Transverse colon (tissue), 4 donors: Measurements from ENCODE around the gene BAZ2B. TPM values are rescaled to one million over a fixed set of nuclear protein-coding genes. Genes with fewer than 3 reads are reported as not detected.
"Not testable (repeated sequence)": the region's sequence is repeated elsewhere in the genome, so short reads cannot be mapped to it uniquely, and the experiment has no call there.

Experiments used
- DNase-seq: peaks from one replicate; pipeline ENCODE4 v3.0.0-alpha.2; 2019
- H3K27ac ChIP-seq, 4 donors: fragments of 200-600 bp; sonication (generic); 2 replicates each; pipeline ENCODE4 v1.5.1; 2016 to 2018; ENCODE audit warnings: inconsistent platforms in 4 of 4
- H3K27me3 ChIP-seq: fragments of 200-600 bp; sonication (generic); 2 replicates; pipeline ENCODE4 v1.5.1; 2017; ENCODE audit warnings: inconsistent platforms
- H3K36me3 ChIP-seq, 4 donors: fragments of 200-600 bp; sonication (generic); 2 replicates each; pipeline ENCODE4 v1.5.1; 2017 to 2019; ENCODE audit warnings: inconsistent platforms in 4 of 4
- H3K4me1 ChIP-seq, 4 donors: fragments of 200-600 bp; sonication (generic); 2 replicates each; pipeline ENCODE4 v1.5.1; 2017 to 2020; ENCODE audit warnings: inconsistent platforms in 4 of 4
- H3K4me3 ChIP-seq, 4 donors: fragments of 200-600 bp; sonication (generic); 1 replicate in 1 of 4; 2 replicates in 3 of 4; pipeline versions ENCODE4 v1.5.1 to v1.6.1; 2017 to 2019; ENCODE audit warnings: inconsistent platforms in 4 of 4
- H3K9me3 ChIP-seq, 2 donors: fragments of 200-600 bp; sonication (generic); 2 replicates each; pipeline ENCODE4 v1.5.1; 2017 to 2019; ENCODE audit warnings: inconsistent platforms in 2 of 2
- CTCF ChIP-seq, 5 experiments: fragments of 200-600 bp in 3 of 5; fragments of 450-650 bp in 2 of 5; sonication (generic) in 3 of 5; IDR thresholded peaks; 1 replicate in 2 of 5; 2 replicates in 3 of 5; pipeline ENCODE4 v1.5.1; 2016 to 2017; ENCODE audit warnings: antibody characterized with exemption in 5 of 5, inconsistent platforms in 3 of 5, mild to moderate bottlenecking in 2 of 5, moderate library complexity in 1 of 5
- EP300 ChIP-seq: sonication (generic); formaldehyde crosslinking; IDR thresholded peaks from one replicate; pipeline ENCODE4 v1.6.1; 2017; ENCODE audit warnings: antibody characterized with exemption, low read depth
- POLR2A ChIP-seq: fragments of 450-650 bp; IDR thresholded peaks from one replicate; pipeline ENCODE4 v1.6.1; 2016; ENCODE audit warnings: antibody characterized with exemption, mild to moderate bottlenecking, moderate library complexity
- POLR2AphosphoS5 ChIP-seq, 3 donors: sonication (generic); formaldehyde crosslinking; IDR thresholded peaks; one replicate each; pipeline ENCODE4 v1.6.1; 2016; ENCODE audit warnings: antibody characterized with exemption in 3 of 3
- WGBS, 2 donors: methylation state at CpG; one replicate each; pipeline ENCODE4 v1.1.5; 2018; ENCODE audit warnings: low coverage in 1 of 2; 5-methylcytosine and 5-hydroxymethylcytosine counted together
- in situ Hi-C, 4 donors: fragments of 200-750 bp; cut with MboI; loops; one replicate each; pipeline versions ENCODE4 v1.15.0 to v1.15.1; 2017; ENCODE audit warnings: low sequenced_read_pairs in 3 of 4, low pct_ligation_motif_present in 1 of 4, low pct_unique_long_range_greater_than_20kb in 1 of 4
- intact Hi-C: fragments of 100-400 bp; cut with DNase I; formaldehyde crosslinking; loops from one replicate; pipeline ENCODE4 v1.15.1; 2023; ENCODE audit warnings: low total_unique reads
- total RNA-seq, 4 donors: library from RNA; depleted of rRNA; stranded (reverse); fragments of >200 nt; gene quantifications; one replicate each; pipeline ENCODE4 v1.1.0, GENCODE V29; 2016

Gene BAZ2B
- total RNA-seq, 4 donors from 2014 or later, result 42.3 to 104 (median 81.3) TPM

GRCh38 chr2:159402790-159403189, 213.6 kb downstream of the BAZ2B start:
- 62 to 63% methylated on average over 2 of the region's 2 CpGs for WGBS, 2 donors

GRCh38 chr2:159402160-159402559, 214.2 kb downstream of the BAZ2B start:
- DNase-seq, H3K27me3 ChIP-seq, in situ Hi-C loops, H3K9me3 ChIP-seq, intact Hi-C loops, H3K4me3 ChIP-seq, H3K4me1 ChIP-seq, H3K27ac ChIP-seq: not testable (repeated sequence)
- peaks cover 0 to 18% (median 0%) of the 10 kb centered on the region in 4 donors for H3K36me3 ChIP-seq
- WGBS, 2 donors, result 93 to 97% methylated on average over 3 to 5 of the region's 5 CpGs

More at GRCh38 chr2:159402790-159403189, 213.6 kb downstream of the BAZ2B start:
- TF ChIP-seq EP300, result no peak
- Histone ChIP-seq H3K4me1 (peaks cover 0 to 4% (median 0%) of the 10 kb centered on the region in 4 donors), H3K27ac (no peak overlapping the region), H3K27me3 (no peaks in the 10 kb centered on the region), H3K36me3 (peaks cover 0 to 18% (median 0%) of the 10 kb centered on the region in 4 donors), H3K4me3 (no peak overlapping the region), H3K9me3 (no peaks in the 10 kb centered on the region)
- in situ Hi-C loops (no loop called here), intact Hi-C loops (no loop called here)
- DNase-seq, result no peak

DNA sequence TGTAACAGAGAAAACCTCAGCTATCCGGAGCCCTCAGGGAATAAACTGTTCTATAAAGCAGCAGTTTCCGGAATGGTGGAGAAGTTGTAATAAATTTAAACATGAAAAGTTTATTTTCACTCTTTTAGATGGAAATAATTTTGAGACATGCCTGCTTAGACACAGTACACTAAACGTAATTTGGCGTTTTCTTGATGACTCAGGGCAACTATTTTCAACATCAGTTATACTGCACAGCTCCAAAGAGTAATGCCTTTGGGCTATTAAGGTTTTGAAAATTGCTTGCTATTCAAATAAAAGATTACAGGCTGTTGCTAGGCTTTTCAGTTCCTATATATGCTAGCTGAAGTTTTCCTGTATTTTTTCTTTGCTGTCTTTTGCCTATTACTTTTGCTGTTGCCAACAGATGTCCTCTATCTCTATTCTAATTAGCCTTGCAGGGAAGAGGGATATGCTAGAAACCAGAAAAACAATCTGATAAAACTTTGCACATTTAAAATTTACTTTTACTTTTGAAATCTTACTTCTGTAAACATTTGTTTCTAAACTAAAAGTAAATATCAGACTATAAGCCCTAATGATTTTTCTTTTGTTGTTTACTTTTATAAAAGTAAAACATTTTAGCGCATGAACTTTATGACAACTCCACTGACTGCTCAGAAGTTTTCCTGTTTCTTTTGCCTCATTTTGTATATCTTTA, 216.5 kb downstream of the BAZ2B start:
- intact Hi-C loops, result no loop called here
- Histone ChIP-seq H3K4me3 (no peak overlapping the region), H3K27ac (no peak overlapping the region), H3K4me1 (peaks cover 0 to 4% (median 0%) of the 10 kb centered on the region in 4 donors), H3K36me3 (peaks cover 0 to 15% (median 4%) of the 10 kb centered on the region in 4 donors), H3K27me3 (no peaks in the 10 kb centered on the region), H3K9me3 (no peaks in the 10 kb centered on the region)
- 50 to 55% methylated on average over 5 of the region's 5 CpGs for WGBS, 2 donors
- no peak for TF ChIP-seq CTCF (IDR thresholded peaks at IDR 0.05)
- TF ChIP-seq EP300, result no peak
- TF ChIP-seq POLR2A, result no peak
- no peak for TF ChIP-seq POLR2AphosphoS5 (IDR thresholded peaks at IDR 0.05)
- no peak for DNase-seq
- in situ Hi-C loops, result no loop called here

GRCh38 chr2:159396799-159397198, 219.5 kb downstream of the BAZ2B start:
- Histone ChIP-seq H3K9me3 (no peaks in the 10 kb centered on the region), H3K27me3 (no peaks in the 10 kb centered on the region), H3K27ac (no peak overlapping the region), H3K36me3 (peaks cover 0 to 28% (median 8%) of the 10 kb centered on the region in 4 donors), H3K4me1 (peaks cover 0 to 4% (median 0%) of the 10 kb centered on the region in 4 donors), H3K4me3 (no peak overlapping the region)
- in situ Hi-C loops, result no loop called here
- TF ChIP-seq EP300, result no peak
- no peak for TF ChIP-seq POLR2AphosphoS5 (IDR thresholded peaks at IDR 0.05)
- TF ChIP-seq POLR2A, result no peak
- no peak for TF ChIP-seq CTCF (IDR thresholded peaks at IDR 0.05)
- 70 to 88% methylated on average over 1 of the region's 1 CpG for WGBS, 2 donors
- no peak for DNase-seq
- intact Hi-C loops, result no loop called here

GRCh38 chr2:159382447-159383028, 233.8 kb downstream of the BAZ2B start:
- 92 to 96% methylated on average over 2 to 6 of the region's 6 CpGs for WGBS, 2 donors
- Histone ChIP-seq H3K4me1 (peaks cover 0 to 18% (median 7%) of the 10 kb centered on the region in 4 donors), H3K9me3 (no peaks in the 10 kb centered on the region), H3K27me3 (no peaks in the 10 kb centered on the region), H3K27ac (no peak overlapping the region), H3K36me3 (peaks cover 0 to 23% (median 8%) of the 10 kb centered on the region in 4 donors), H3K4me3 (no peak overlapping the region)
- DNase-seq, result no peak
- intact Hi-C loops, result no loop called here
- no peak for TF ChIP-seq POLR2A
- TF ChIP-seq CTCF (IDR thresholded peaks at IDR 0.05), result no peak
- no peak for TF ChIP-seq POLR2AphosphoS5 (IDR thresholded peaks at IDR 0.05)
- TF ChIP-seq EP300, result no peak
- in situ Hi-C loops, result no loop called here
